ENCODE data around the gene TSGA10IP.
"Not testable (repeated sequence)": the region's sequence is repeated elsewhere in the genome, so short reads cannot be mapped to it uniquely, and the experiment has no call there.

The TSGA10IP gene

GRCh38 chr11:65947603-65948125, 2.4 kb downstream of the TSGA10IP start:
- ChIA-PET CTCF (interaction anchor here (1.0 to 2.0 kb wide), 6 partner anchors 10 to 63 kb away, joined by 3 to 7 read pairs (median 3); partner anchors contain the start of gene FIBP), POLR2A (no interaction called here)
- TF ChIP-seq CTCF (IDR thresholded peaks at IDR 0.05; ENCODE audit: control extremely low read depth, extremely low read depth, low read depth, missing control alignments): no peak
- DNase-seq (ENCODE audit: extremely low spot score): no peak

GRCh38 chr11:65950711-65951110, 5.4 kb downstream of the TSGA10IP start:
- CTCF ChIA-PET: interaction anchor here (1.0 to 2.2 kb wide), 3 partner anchors 28 to 66 kb away, joined by 4 to 5 read pairs (median 4); partner anchors contain the start of gene FIBP
- POLR2A ChIA-PET; DNase-seq (ENCODE audit: extremely low spot score): not testable (repeated sequence)

- DNase-seq (ENCODE audit: extremely low spot score); POLR2A ChIA-PET: not testable (repeated sequence)
- CTCF ChIA-PET: interaction anchor here (1.0 to 2.2 kb wide), 4 partner anchors 29 to 67 kb away, joined by 4 to 5 read pairs (median 4); partner anchors contain the start of genes CCDC85B and FIBP
Observed at GRCh38 chr11:65951641-65952040, 6.4 kb downstream of the TSGA10IP start.

- TF ChIP-seq CTCF (IDR thresholded peaks at IDR 0.05; ENCODE audit: control extremely low read depth, extremely low read depth, low read depth, missing control alignments): no peak
- CTCF ChIA-PET: interaction anchor here (1.2 to 2.2 kb wide), 4 partner anchors 14 to 67 kb away, joined by 3 to 5 read pairs (median 4); partner anchors contain the start of genes CCDC85B and FIBP
- POLR2A ChIA-PET: no interaction called here
- DNase-seq (ENCODE audit: extremely low spot score): no peak
Observed at GRCh38 chr11:65952052-65952521, 6.8 kb downstream of the TSGA10IP start.

GRCh38 chr11:65953471-65953870, 8.2 kb downstream of the TSGA10IP start:
- DNase-seq (ENCODE audit: extremely low spot score): no peak

GRCh38 chr11:65954771-65955170, 9.5 kb downstream of the TSGA10IP start:
- DNase-seq (ENCODE audit: extremely low spot score): no peak
- CTCF ChIA-PET: interaction anchor here (1.0 to 1.5 kb wide), 3 partner anchors 31 to 70 kb away, joined by 3 to 4 read pairs (median 4); no protein-coding TSS in a partner anchor
- no peak for TF ChIP-seq CTCF (IDR thresholded peaks at IDR 0.05; ENCODE audit: control extremely low read depth, extremely low read depth, low read depth, missing control alignments)
- POLR2A ChIA-PET: interaction anchor here (0.7 kb wide), 1 partner anchor 1127 kb away, joined by 4 read pairs; no protein-coding TSS in a partner anchor

More at GRCh38 chr11:65953471-65953870, 8.2 kb downstream of the TSGA10IP start:
- CTCF ChIA-PET: no interaction called here
- no peak for TF ChIP-seq CTCF (IDR thresholded peaks at IDR 0.05; ENCODE audit: control extremely low read depth, extremely low read depth, low read depth, missing control alignments)
- POLR2A ChIA-PET: no interaction called here

GRCh38 chr11:65958291-65958690, 13.0 kb downstream of the TSGA10IP start:
- DNase-seq (ENCODE audit: extremely low spot score): no peak
- no peak for TF ChIP-seq CTCF (IDR thresholded peaks at IDR 0.05; ENCODE audit: control extremely low read depth, extremely low read depth, low read depth, missing control alignments)
- CTCF ChIA-PET: interaction anchor here (1.1 to 2.9 kb wide), 7 partner anchors 10 to 246 kb away, joined by 3 to 11 read pairs (median 6); partner anchors contain the start of genes KAT5 and MUS81
- POLR2A ChIA-PET: no interaction called here

Measured in GM10248 (cell line).